Ovary (tissue), 3 donors: ENCODE data around the gene CCZ1.
"Not testable (repeated sequence)": the region's sequence is repeated elsewhere in the genome, so short reads cannot be mapped to it uniquely, and the experiment has no call there.

Experiments used
- EP300 ChIP-seq: sonication (generic); formaldehyde crosslinking; IDR thresholded peaks from one replicate; pipeline ENCODE4 v1.6.1; 2017; ENCODE audit warnings: antibody characterized with exemption
- POLR2A ChIP-seq: fragments of 450-650 bp; IDR thresholded peaks from one replicate; pipeline ENCODE4 v1.6.1; 2017; ENCODE audit warnings: antibody characterized with exemption, mild to moderate bottlenecking, moderate library complexity
- TF ChIP-seq, protein P1 (sequence below), 3 donors: fragments of 450-650 bp in 2 of 3; fragments of 200-600 bp in 1 of 3; IDR thresholded peaks; one replicate each; pipeline versions ENCODE4 v1.5.1 to v1.8.0; 2016 to 2022; ENCODE audit warnings: antibody characterized with exemption in 3 of 3, mild to moderate bottlenecking in 1 of 3
- donor health status: DM: no; HTN: no; CAD: no.

DNA sequence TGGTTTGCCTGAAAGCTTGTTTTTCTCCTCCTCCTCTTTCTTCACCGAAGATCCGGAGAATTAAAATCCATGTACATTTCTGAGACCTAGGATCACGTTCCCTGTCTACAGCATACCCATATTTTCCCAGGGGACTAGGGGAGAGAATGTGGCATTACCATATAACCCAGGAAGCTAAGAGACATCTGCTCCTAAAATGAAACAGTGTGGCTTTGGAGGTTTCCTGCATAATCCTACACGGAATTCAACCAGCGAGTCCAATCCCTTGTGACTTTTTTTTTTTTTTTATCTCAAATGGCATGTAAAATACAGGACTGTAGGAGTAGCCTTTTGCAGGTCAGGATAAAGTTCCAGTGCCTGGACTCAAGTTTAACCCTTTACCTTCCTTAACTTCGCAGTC, 10.3 kb downstream of the CCZ1 start:
- TF ChIP-seq, protein P1, sequence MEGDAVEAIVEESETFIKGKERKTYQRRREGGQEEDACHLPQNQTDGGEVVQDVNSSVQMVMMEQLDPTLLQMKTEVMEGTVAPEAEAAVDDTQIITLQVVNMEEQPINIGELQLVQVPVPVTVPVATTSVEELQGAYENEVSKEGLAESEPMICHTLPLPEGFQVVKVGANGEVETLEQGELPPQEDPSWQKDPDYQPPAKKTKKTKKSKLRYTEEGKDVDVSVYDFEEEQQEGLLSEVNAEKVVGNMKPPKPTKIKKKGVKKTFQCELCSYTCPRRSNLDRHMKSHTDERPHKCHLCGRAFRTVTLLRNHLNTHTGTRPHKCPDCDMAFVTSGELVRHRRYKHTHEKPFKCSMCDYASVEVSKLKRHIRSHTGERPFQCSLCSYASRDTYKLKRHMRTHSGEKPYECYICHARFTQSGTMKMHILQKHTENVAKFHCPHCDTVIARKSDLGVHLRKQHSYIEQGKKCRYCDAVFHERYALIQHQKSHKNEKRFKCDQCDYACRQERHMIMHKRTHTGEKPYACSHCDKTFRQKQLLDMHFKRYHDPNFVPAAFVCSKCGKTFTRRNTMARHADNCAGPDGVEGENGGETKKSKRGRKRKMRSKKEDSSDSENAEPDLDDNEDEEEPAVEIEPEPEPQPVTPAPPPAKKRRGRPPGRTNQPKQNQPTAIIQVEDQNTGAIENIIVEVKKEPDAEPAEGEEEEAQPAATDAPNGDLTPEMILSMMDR (IDR thresholded peaks at IDR 0.05) = not testable (repeated sequence)
- TF ChIP-seq EP300, POLR2A: not testable (repeated sequence)
